Neural cell (in vitro differentiated cells): Measurements from ENCODE around the gene PCGF1. TPM values are rescaled to one million over a fixed set of nuclear protein-coding genes. Genes with fewer than 3 reads are reported as not detected.
"Not testable (repeated sequence)": the region's sequence is repeated elsewhere in the genome, so short reads cannot be mapped to it uniquely, and the experiment has no call there.

ENCODE experiments used
- H2AFZ ChIP-seq: fragments of 200-600, 300-800 bp; sonication (generic), shearing (Covaris generic); 2 replicates; pipeline ENCODE4 v1.6.0; 2014; ENCODE audit warnings: low read depth, mild to moderate bottlenecking, antibody characterized with exemption, low read length, moderate library complexity
- H3F3A ChIP-seq: fragments of 200-600 bp; shearing (Covaris generic); 2 replicates; pipeline ENCODE4 v1.6.1; 2016; ENCODE audit warnings: mild to moderate bottlenecking, moderate library complexity, mixed read lengths, antibody characterized with exemption, low read length; ENCODE audit not compliant: insufficient read depth, poor library complexity, severe bottlenecking
- H3K27ac ChIP-seq: fragments of 200-600, 300-800 bp; sonication (generic), shearing (Covaris generic); 2 replicates; pipeline ENCODE4 v1.5.1; 2014; ENCODE audit warnings: mild to moderate bottlenecking, low read length, moderate library complexity
- H3K27me3 ChIP-seq: fragments of 300-800, 200-600 bp; sonication (generic), shearing (Covaris generic); 2 replicates; pipeline ENCODE4 v1.6.0; 2014; ENCODE audit warnings: mild to moderate bottlenecking, low read depth, low read length, moderate library complexity; ENCODE audit not compliant: insufficient read depth
- H3K36me3 ChIP-seq: fragments of 300-800, 200-600 bp; sonication (generic), shearing (Covaris generic); 2 replicates; pipeline ENCODE4 v1.5.1; 2014; ENCODE audit warnings: mild to moderate bottlenecking, antibody characterized with exemption, low read length, moderate library complexity; ENCODE audit not compliant: insufficient read depth
- H3K4me2 ChIP-seq: fragments of 300-800, 200-600 bp; sonication (generic), shearing (Covaris generic); 2 replicates; pipeline ENCODE4 v1.6.0; 2014; ENCODE audit warnings: mild to moderate bottlenecking, low read length
- H3K4me3 ChIP-seq: fragments of 300-800, 200-600 bp; sonication (generic), shearing (Covaris generic); 2 replicates; pipeline ENCODE4 v1.5.1; 2014; ENCODE audit warnings: mild to moderate bottlenecking, low read length, moderate library complexity
- H3K79me2 ChIP-seq: fragments of 200-600 bp; shearing (Covaris generic); replicated peaks from 2 replicates; pipeline ENCODE4 v1.6.0; 2014; ENCODE audit warnings: mild to moderate bottlenecking, low read length, moderate library complexity; ENCODE audit not compliant: insufficient read depth
- H3K9ac ChIP-seq: fragments of 300-800, 200-600 bp; sonication (generic), shearing (Covaris generic); 2 replicates; pipeline ENCODE4 v1.6.1; 2016; ENCODE audit warnings: mild to moderate bottlenecking, low read length, mixed read lengths
- H3K9me2 ChIP-seq: fragments of 200-600 bp; shearing (Covaris generic); 2 replicates; pipeline ENCODE4 v1.6.1; 2016; ENCODE audit warnings: mild to moderate bottlenecking, low read length, mixed read lengths; ENCODE audit not compliant: insufficient read depth
- H3K9me3 ChIP-seq: fragments of 200-600, 300-800 bp; sonication (generic), shearing (Covaris generic); 2 replicates; pipeline ENCODE4 v1.6.1; 2016; ENCODE audit warnings: mild to moderate bottlenecking, mixed run types, low read length, moderate library complexity, mixed read lengths
- H4K20me1 ChIP-seq: fragments of 200-600 bp; shearing (Covaris generic); 2 replicates; pipeline ENCODE4 v1.6.1; 2016; ENCODE audit warnings: mild to moderate bottlenecking, mixed run types; ENCODE audit not compliant: insufficient read depth
- CTCF ChIP-seq: fragments of 450-650 bp; IDR thresholded peaks from 2 replicates; pipeline ENCODE4 v1.5.1; 2014; ENCODE audit warnings: antibody characterized with exemption, mild to moderate bottlenecking, moderate library complexity; ENCODE audit not compliant: poor library complexity, severe bottlenecking
- EP300 ChIP-seq: fragments of 450-650 bp; conservative IDR thresholded peaks from 2 replicates; pipeline ENCODE4 v1.6.1; 2014; ENCODE audit warnings: antibody characterized with exemption, mild to moderate bottlenecking, moderate library complexity; ENCODE audit not compliant: poor library complexity, severe bottlenecking
- EZH2 ChIP-seq: fragments of 200-600, 300-800 bp; shearing (Covaris generic), sonication (generic); IDR thresholded peaks from 2 replicates; pipeline ENCODE4 v1.6.1; 2014; ENCODE audit warnings: antibody characterized with exemption, low read length, borderline replicate concordance, mild to moderate bottlenecking; ENCODE audit not compliant: insufficient read depth, poor library complexity, severe bottlenecking
- MXI1 ChIP-seq: fragments of 450-650 bp; conservative IDR thresholded peaks from 2 replicates; pipeline ENCODE4 v1.6.1; 2014; ENCODE audit warnings: antibody characterized with exemption, mild to moderate bottlenecking; ENCODE audit not compliant: poor library complexity, severe bottlenecking
- POLR2AphosphoS5 ChIP-seq: IDR thresholded peaks from 2 replicates; pipeline ENCODE4 v1.6.1; 2012
- RAD21 ChIP-seq: fragments of 450-650 bp; conservative IDR thresholded peaks from 2 replicates; pipeline ENCODE4 v1.6.1; 2014; ENCODE audit warnings: antibody characterized with exemption, mild to moderate bottlenecking, moderate library complexity
- REST ChIP-seq: IDR thresholded peaks from 2 replicates; pipeline ENCODE4 v1.6.1; 2012; ENCODE audit warnings: borderline replicate concordance
- SMC3 ChIP-seq: fragments of 450-650 bp; conservative IDR thresholded peaks from 2 replicates; pipeline ENCODE4 v1.6.1; 2014; ENCODE audit warnings: antibody characterized with exemption, mild to moderate bottlenecking, moderate library complexity; ENCODE audit not compliant: poor library complexity
- TAF1 ChIP-seq: IDR thresholded peaks from 2 replicates; pipeline ENCODE4 v1.6.1; 2012; ENCODE audit warnings: low read depth
- polyA plus RNA-seq: library from polyadenylated mRNA; depleted of rRNA; stranded (reverse); fragments of >200 nt; gene quantifications from 2 replicates; pipeline ENCODE4 v1.2.3, GENCODE V29; 2014

The PCGF1 gene
- polyA plus RNA-seq, 1 donor from 2014 or later: 30.2 TPM

GRCh38 chr2:74462054-74462785 lies 45.3 kb downstream of the PCGF1 start:
- no peak for TF ChIP-seq TAF1
- TF ChIP-seq SMC3: no peak
- no peak for TF ChIP-seq RAD21
- TF ChIP-seq MXI1: no peak
- TF ChIP-seq POLR2AphosphoS5: no peak
- TF ChIP-seq CTCF: no peak
- no peak for TF ChIP-seq REST
- no peak for TF ChIP-seq EP300
- no peak overlapping the region for H3K9ac ChIP-seq
- peaks cover 18% of the 10 kb centered on the region for H3K79me2 ChIP-seq
- H4K20me1 ChIP-seq: no peaks in the 10 kb centered on the region
- H3K4me2 ChIP-seq: no peak overlapping the region
- H3K27ac ChIP-seq: no peak overlapping the region
- H3F3A ChIP-seq: no peaks in the 10 kb centered on the region
- H2AFZ ChIP-seq: no peak overlapping the region
- no peaks in the 10 kb centered on the region for H3K27me3 ChIP-seq
- no peak overlapping the region for H3K4me3 ChIP-seq
- no peaks in the 10 kb centered on the region for H3K9me2 ChIP-seq
- no peaks in the 10 kb centered on the region for H3K9me3 ChIP-seq
- H3K36me3 ChIP-seq: no peaks in the 10 kb centered on the region

- Histone ChIP-seq H2AFZ (no peak overlapping the region), H3K4me3 (no peak overlapping the region), H3K27ac (no peak overlapping the region), H3F3A (no peaks in the 10 kb centered on the region), H3K36me3 (no peaks in the 10 kb centered on the region), H3K27me3 (no peaks in the 10 kb centered on the region), H3K79me2 (peaks cover 18% of the 10 kb centered on the region), H3K9me2 (no peaks in the 10 kb centered on the region), H3K4me2 (no peak overlapping the region), H3K9me3 (no peaks in the 10 kb centered on the region), H3K9ac (no peak overlapping the region), H4K20me1 (no peaks in the 10 kb centered on the region)
- TF ChIP-seq RAD21 (no peak), EZH2 (no peak), REST (no peak), EP300 (no peak), MXI1 (no peak), SMC3 (no peak), TAF1 (no peak), POLR2AphosphoS5 (no peak), CTCF (no peak)
Observed at GRCh38 chr2:74461187-74462053, 46.1 kb downstream of the PCGF1 start.

- not testable (repeated sequence) for H3K27ac ChIP-seq, H3K4me3 ChIP-seq, H3K9me3 ChIP-seq, H3K27me3 ChIP-seq, H3K36me3 ChIP-seq, H3K9ac ChIP-seq, H2AFZ ChIP-seq, H3F3A ChIP-seq, H3K4me2 ChIP-seq, H3K9me2 ChIP-seq, H4K20me1 ChIP-seq
- H3K79me2 ChIP-seq: peaks cover 18% of the 10 kb centered on the region
Observed at GRCh38 chr2:74460187-74460586, 47.3 kb downstream of the PCGF1 start.
